Measurements from ENCODE around the gene CCDC24.
A peak's percentile ranks its signal among the peaks of the same experiment; 100 is the strongest.

CCDC24 gene

GRCh38 chr1:44024903-44025525 lies 33.6 kb downstream of the CCDC24 start:
- TF ChIP-seq CTCF (IDR thresholded peaks at IDR 0.05) = no peak
- Histone ChIP-seq H3K4me3 (no peak overlapping the region), H3K27ac (no peak overlapping the region)
- DNase-seq (ENCODE audit: low spot score) = no peak

- no peak for DNase-seq (ENCODE audit: low spot score)
- TF ChIP-seq CTCF (IDR thresholded peaks at IDR 0.05) = no peak
- H3K27ac ChIP-seq = no peak overlapping the region
- H3K4me3 ChIP-seq = no peak overlapping the region
Observed at GRCh38 chr1:44025816-44026215, 34.4 kb downstream of the CCDC24 start.

- no peak overlapping the region for H3K27ac ChIP-seq
- no peak overlapping the region for H3K4me3 ChIP-seq
- no peak for DNase-seq (ENCODE audit: low spot score)
- no peak for TF ChIP-seq CTCF (IDR thresholded peaks at IDR 0.05)
Observed at GRCh38 chr1:44027320-44027719, 35.9 kb downstream of the CCDC24 start.

GRCh38 chr1:44029260-44029910 lies 38.0 kb downstream of the CCDC24 start:
- no peak for TF ChIP-seq CTCF (IDR thresholded peaks at IDR 0.05)
- H3K4me3 ChIP-seq = peak overlapping the region; percentile 86
- DNase-seq (ENCODE audit: low spot score) = no peak
- peak overlapping the region; percentile 86 to 93 for H3K27ac ChIP-seq

- H3K4me3 ChIP-seq = peak overlapping the region; percentile 86
- H3K27ac ChIP-seq = peak overlapping the region; percentile 86 to 93
- no peak for TF ChIP-seq CTCF (IDR thresholded peaks at IDR 0.05)
- DNase-seq (ENCODE audit: low spot score) = peak; percentile 93
Observed at GRCh38 chr1:44029911-44030604, 38.7 kb downstream of the CCDC24 start.

- H3K27ac ChIP-seq = peak overlapping the region; percentile 86 to 93
- TF ChIP-seq CTCF (IDR thresholded peaks at IDR 0.05) = no peak
- peak overlapping the region; percentile 86 for H3K4me3 ChIP-seq
- peak; percentile 85 for DNase-seq (ENCODE audit: low spot score)
Observed at GRCh38 chr1:44030605-44031251, 39.3 kb downstream of the CCDC24 start.
